HEK293 (cell line): ENCODE data around the gene CARD10.
A peak's percentile ranks its signal among the peaks of the same experiment; 100 is the strongest.

ENCODE experiments used
- CTCF ChIA-PET: fragments of 350-600 bp; formaldehyde crosslinking; extraction: SDS; loops from one replicate; lab custom pipeline; 2021; ENCODE audit warnings: antibody characterized with exemption; lab: Yijun Ruan, JAX
- POLR2A ChIA-PET: fragments of 300-600 bp; formaldehyde crosslinking; extraction: SDS; loops from one replicate; lab custom pipeline; 2020; ENCODE audit warnings: antibody characterized with exemption, inconsistent platforms; lab: Yijun Ruan, JAX
- H3K27ac ChIP-seq: fragments of 200-500 bp; sonication (Bioruptor generic); 2 replicates; pipeline ENCODE4 v1.5.1; 2014; ENCODE audit warnings: low read depth, low read length, control low read depth, inconsistent platforms; ENCODE audit errors: extremely low read depth
- H3K36me3 ChIP-seq, 2 experiments: fragments of 200-500 bp in 1 of 2; sonication (Bioruptor generic) in 1 of 2; 1 replicate in 1 of 2; 2 replicates in 1 of 2; pipeline ENCODE4 v1.5.1; 2014 to 2017; ENCODE audit warnings: inconsistent platforms in 2 of 2, low read length in 2 of 2; ENCODE audit not compliant: control insufficient read depth in 2 of 2, insufficient read depth in 1 of 2
- H3K4me1 ChIP-seq: fragments of 200-500 bp; sonication (Bioruptor generic); 2 replicates; pipeline ENCODE4 v1.5.1; 2014; ENCODE audit warnings: mild to moderate bottlenecking, low read length, inconsistent platforms; ENCODE audit not compliant: control insufficient read depth, insufficient read depth
- H3K4me3 ChIP-seq: 2 replicates; pipeline ENCODE4 v1.5.1; 2011; ENCODE audit warnings: low read depth, mild to moderate bottlenecking, control low read depth, low read length, moderate library complexity
- H3K9me3 ChIP-seq: fragments of 200-500 bp; sonication (Bioruptor generic); 2 replicates; pipeline ENCODE4 v1.5.1; 2014; ENCODE audit warnings: low read depth, low read length, inconsistent platforms; ENCODE audit not compliant: control insufficient read depth, insufficient read depth
- EGR2 ChIP-seq: fragments of 450-650 bp; formaldehyde crosslinking; IDR thresholded peaks from 2 replicates; pipeline ENCODE4 v1.5.1; 2016; ENCODE audit warnings: low read depth, missing biosample characterization, missing genetic modification characterization
- GLIS2 ChIP-seq: fragments of 450-650 bp; formaldehyde crosslinking; IDR thresholded peaks from 2 replicates; pipeline ENCODE4 v1.5.1; 2016; ENCODE audit warnings: missing biosample characterization, missing genetic modification characterization
- PRDM10 ChIP-seq: fragments of 450-650 bp; formaldehyde crosslinking; IDR thresholded peaks from 2 replicates; pipeline ENCODE4 v1.5.1; 2016; ENCODE audit warnings: missing biosample characterization, missing genetic modification characterization
- PRDM4 ChIP-seq: fragments of 450-650 bp; formaldehyde crosslinking; IDR thresholded peaks from 2 replicates; pipeline ENCODE4 v1.5.1; 2017; ENCODE audit warnings: missing biosample characterization, missing genetic modification characterization
- SP2 ChIP-seq: fragments of 450-650 bp; formaldehyde crosslinking; IDR thresholded peaks from 2 replicates; pipeline ENCODE4 v1.5.1; 2016; ENCODE audit warnings: missing biosample characterization, missing genetic modification characterization
- TCF7L2 ChIP-seq: IDR thresholded peaks from 2 replicates; pipeline ENCODE4 v1.6.1; 2011; ENCODE audit warnings: low read depth, mild to moderate bottlenecking, inconsistent platforms, low read length, moderate library complexity, borderline replicate concordance
- ZBTB10 ChIP-seq: fragments of 450-650 bp; formaldehyde crosslinking; IDR thresholded peaks from 2 replicates; pipeline ENCODE4 v1.5.1; 2016; ENCODE audit warnings: missing biosample characterization, missing genetic modification characterization
- ZBTB17 ChIP-seq: fragments of 450-650 bp; formaldehyde crosslinking; IDR thresholded peaks from 2 replicates; pipeline ENCODE4 v1.5.1; 2016; ENCODE audit warnings: missing biosample characterization, missing genetic modification characterization
- ZBTB26 ChIP-seq: fragments of 450-650 bp; formaldehyde crosslinking; optimal IDR thresholded peaks from 2 replicates; pipeline ENCODE3; 2016; ENCODE audit warnings: missing biosample characterization, mild to moderate bottlenecking, missing genetic modification characterization
- ZNF140 ChIP-seq: fragments of 450-650 bp; formaldehyde crosslinking; IDR thresholded peaks from 2 replicates; pipeline ENCODE4 v1.5.1; 2016; ENCODE audit warnings: missing biosample characterization, missing genetic modification characterization
- ZNF175 ChIP-seq: fragments of 450-650 bp; formaldehyde crosslinking; IDR thresholded peaks from 2 replicates; pipeline ENCODE4 v1.5.1; 2016; ENCODE audit warnings: missing biosample characterization, missing genetic modification characterization
- ZNF248 ChIP-seq: fragments of 450-650 bp; formaldehyde crosslinking; IDR thresholded peaks from 2 replicates; pipeline ENCODE4 v1.5.1; 2017; ENCODE audit warnings: missing biosample characterization, missing genetic modification characterization
- ZNF555 ChIP-seq: fragments of 450-650 bp; formaldehyde crosslinking; conservative IDR thresholded peaks from 2 replicates; pipeline ENCODE4 v1.5.1; 2017; ENCODE audit warnings: missing biosample characterization, mild to moderate bottlenecking, missing genetic modification characterization, inconsistent platforms
- ZNF596 ChIP-seq: fragments of 450-650 bp; IDR thresholded peaks from 2 replicates; pipeline ENCODE4 v1.5.0; 2018; ENCODE audit warnings: missing biosample characterization, mild to moderate bottlenecking, missing genetic modification characterization, moderate library complexity
- ZNF670 ChIP-seq: fragments of 450-650 bp; formaldehyde crosslinking; IDR thresholded peaks from 2 replicates; pipeline ENCODE4 v1.5.1; 2016; ENCODE audit warnings: missing biosample characterization, missing genetic modification characterization, low read depth
- ZNF785 ChIP-seq: fragments of 450-650 bp; formaldehyde crosslinking; IDR thresholded peaks from 2 replicates; pipeline ENCODE4 v1.5.1; 2016; ENCODE audit warnings: missing biosample characterization, missing genetic modification characterization
- TF ChIP-seq, protein P1 (sequence below): fragments of 450-650 bp; formaldehyde crosslinking; IDR thresholded peaks from 2 replicates; pipeline ENCODE4 v1.5.1; 2016; ENCODE audit warnings: missing biosample characterization, missing genetic modification characterization

CARD10 gene

GRCh38 chr22:37496651-37497050 is 22.6 kb downstream of the CARD10 start:
- Histone ChIP-seq H3K36me3 (peaks cover 0 to 56% of the 10 kb centered on the region in 2 experiments; a peak in 2 of 3 replicates), H3K4me1 (no peaks in the 10 kb centered on the region), H3K9me3 (no peaks in the 10 kb centered on the region), H3K27ac (no peak overlapping the region), H3K4me3 (no peak overlapping the region)
- ChIA-PET POLR2A (interaction anchor here (0.8 kb wide), 1 partner anchor 16 kb away, joined by 5 read pairs; no protein-coding TSS in a partner anchor), CTCF (interaction anchor here (0.9 to 12.9 kb wide), 5 partner anchors 10 to 147 kb away, joined by 3 to 115 read pairs (median 4); partner anchors contain the start of gene MFNG)
- TF ChIP-seq SP2, result peak; percentile 41
- TF ChIP-seq ZBTB17 (tag by site-specific recombination), result no peak
- no peak for TF ChIP-seq ZBTB10 (tag by site-specific recombination)
- no peak for TF ChIP-seq ZNF175 (tag by site-specific recombination)
- TF ChIP-seq PRDM10 (tag by site-specific recombination), result peak; percentile 38; the same call in 1 of the 2 replicates
- TF ChIP-seq EGR2 (tag by site-specific recombination), result 0 out of 2 replicates have a peak, but pooled peaks have one; percentile 13
- no peak for TF ChIP-seq ZNF785
- TF ChIP-seq PRDM4, result 0 out of 2 replicates have a peak, but pooled peaks have one; percentile 10
- no peak for TF ChIP-seq ZNF596 (tag by site-specific recombination)
- TF ChIP-seq TCF7L2, result no peak
- no peak for TF ChIP-seq ZNF670
- TF ChIP-seq ZNF140, result no peak

DNA sequence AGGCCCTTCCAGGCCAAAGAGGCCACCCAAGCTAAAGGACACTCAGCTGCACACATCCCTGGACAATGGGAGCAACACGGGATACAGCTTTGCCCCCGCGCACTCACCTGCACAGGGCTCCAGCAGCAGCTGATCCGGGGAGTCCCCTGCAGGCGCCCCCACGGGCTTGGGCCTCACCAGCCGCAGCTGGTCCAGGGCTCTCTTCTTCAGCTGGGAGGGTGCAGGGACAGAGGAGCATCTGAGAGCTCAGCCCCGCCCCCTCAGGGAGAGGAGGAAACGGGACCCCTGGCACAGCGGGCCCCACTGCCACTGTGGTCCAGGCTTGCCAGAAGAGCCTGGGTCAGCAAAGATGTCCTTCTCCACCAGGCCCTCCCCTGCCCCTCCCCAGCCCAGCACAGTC is 25.2 kb downstream of the CARD10 start:
- Histone ChIP-seq H3K27ac (no peak overlapping the region), H3K4me1 (no peaks in the 10 kb centered on the region), H3K36me3 (peaks cover 0 to 42% of the 10 kb centered on the region in 2 experiments; a peak in 2 of 3 replicates), H3K9me3 (no peaks in the 10 kb centered on the region), H3K4me3 (no peak overlapping the region)
- TF ChIP-seq ZNF248 (tag by site-specific recombination) (no peak), ZNF555 (tag by site-specific recombination) (no peak), GLIS2 (tag by site-specific recombination) (0 out of 2 replicates have a peak, but pooled peaks have one; percentile 21), ZBTB26 (tag by site-specific recombination) (no peak)
- TF ChIP-seq, protein P1, sequence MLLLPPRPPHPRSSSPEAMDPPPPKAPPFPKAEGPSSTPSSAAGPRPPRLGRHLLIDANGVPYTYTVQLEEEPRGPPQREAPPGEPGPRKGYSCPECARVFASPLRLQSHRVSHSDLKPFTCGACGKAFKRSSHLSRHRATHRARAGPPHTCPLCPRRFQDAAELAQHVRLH (tag by site-specific recombination), result no peak
- ChIA-PET POLR2A (no interaction called here), CTCF (interaction anchor here (0.7 to 12.9 kb wide), 4 partner anchors 12 to 178 kb away, joined by 3 to 115 read pairs (median 4); no protein-coding TSS in a partner anchor)
